HG03097 (cell line): ENCODE measurements around the gene PAPSS2.

Source experiments
- ATAC-seq: cut with Tn5 transposase; IDR thresholded peaks from one replicate; pipeline ENCODE4 v1.9.1; 2021; ENCODE audit not compliant: unreplicated experiment, low FRiP score

Gene PAPSS2

DNA sequence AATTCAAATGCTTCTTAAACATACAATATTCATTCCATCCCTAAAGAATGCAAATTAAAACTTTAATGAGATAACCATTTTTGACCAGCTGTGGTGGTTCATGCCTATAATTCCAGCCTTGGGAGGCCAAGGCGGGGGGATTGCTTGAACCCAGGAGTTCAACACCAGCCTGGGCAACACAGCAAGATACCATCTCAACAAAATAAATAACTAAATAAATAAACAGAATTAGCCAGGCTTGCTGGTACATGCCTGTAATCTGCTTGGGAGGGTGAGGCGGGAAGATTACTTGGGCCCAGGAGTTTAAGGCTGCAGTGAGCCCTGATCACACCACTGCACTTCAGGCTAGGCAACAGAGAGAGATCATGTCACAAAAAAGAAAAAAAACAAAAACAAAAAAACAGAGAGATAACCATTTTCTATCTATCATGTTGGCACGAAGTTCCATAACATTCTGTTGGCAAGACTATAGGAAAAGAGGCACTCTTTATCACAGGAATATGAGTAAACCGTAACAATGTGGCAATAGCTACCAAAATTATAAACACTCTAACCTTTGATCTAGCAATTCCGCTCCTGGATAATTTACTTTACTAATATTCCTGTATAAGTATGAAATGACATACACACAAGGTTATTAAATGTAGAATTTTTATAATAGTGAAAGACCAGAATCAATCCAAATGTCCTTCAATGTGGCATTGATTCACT, 106.1 kb downstream of the PAPSS2 start:
- ATAC-seq, result no peak

DNA sequence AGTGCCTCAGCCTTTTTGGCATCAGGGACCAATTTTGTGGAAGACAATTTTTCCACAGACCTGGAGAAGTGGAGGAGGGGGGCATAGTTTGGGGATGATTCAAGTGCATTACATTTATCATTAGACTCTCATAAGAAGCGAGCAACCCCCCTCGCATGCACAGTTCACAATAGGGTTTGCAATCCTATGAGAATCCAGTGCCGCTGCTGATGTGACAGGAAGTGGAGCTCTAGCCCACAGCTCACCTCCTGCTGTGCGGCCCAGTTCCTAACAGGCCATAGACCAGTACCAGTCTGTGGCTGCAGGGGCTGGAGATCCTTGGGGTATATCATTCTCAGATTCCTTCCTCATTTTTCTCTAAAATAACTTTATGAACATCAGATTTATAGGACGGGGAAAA, 107.6 kb downstream of the PAPSS2 start:
- no peak for ATAC-seq

DNA sequence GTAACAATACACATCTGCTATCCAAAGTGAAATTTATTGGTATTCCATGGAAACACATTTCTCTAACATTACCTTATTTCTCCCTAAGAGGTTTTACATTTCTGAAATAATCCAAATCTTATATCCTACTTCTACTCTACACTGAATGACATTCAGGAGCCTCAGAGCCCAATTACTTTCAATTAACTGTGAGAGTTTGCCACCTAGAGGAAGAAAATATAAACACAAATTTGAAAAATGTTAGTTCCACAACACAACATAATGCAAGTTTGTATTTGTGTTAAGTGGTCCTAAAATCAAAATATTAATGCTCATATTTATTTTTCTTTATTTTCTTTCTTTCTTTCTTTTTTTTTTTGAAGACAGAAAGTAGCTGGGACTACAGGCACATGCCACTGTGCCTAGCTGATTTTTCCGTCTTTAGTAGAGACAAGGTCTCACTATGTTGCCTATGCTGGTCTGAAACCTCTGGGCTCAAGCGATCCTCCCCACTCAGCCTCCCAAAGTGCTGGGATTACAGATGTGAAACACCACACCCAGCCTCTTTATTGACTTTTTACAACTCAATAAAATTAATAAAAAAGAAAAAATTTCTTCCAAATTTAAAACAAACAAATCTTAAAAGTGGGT, 112.3 kb downstream of the PAPSS2 start:
- no peak for ATAC-seq

DNA sequence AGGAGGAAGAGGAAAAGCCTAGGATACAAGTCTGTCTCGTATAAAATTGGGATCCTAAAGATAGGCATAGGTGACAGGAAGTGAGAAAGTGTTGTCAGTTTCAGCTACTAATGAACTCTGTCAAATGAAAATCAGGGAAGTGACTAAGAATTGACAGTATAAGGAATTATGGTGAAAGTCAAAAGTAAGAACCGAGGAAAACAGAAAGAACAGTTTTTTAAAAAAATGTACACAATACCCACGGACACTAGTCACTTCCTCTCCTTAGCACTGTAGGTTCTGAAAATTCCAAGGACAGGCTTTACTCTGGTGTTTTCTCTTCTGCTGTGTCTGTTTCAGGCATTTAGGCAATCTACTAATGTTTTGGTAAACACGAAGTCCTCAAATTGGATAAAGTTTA, 116.1 kb downstream of the PAPSS2 start:
- ATAC-seq, result no peak

DNA sequence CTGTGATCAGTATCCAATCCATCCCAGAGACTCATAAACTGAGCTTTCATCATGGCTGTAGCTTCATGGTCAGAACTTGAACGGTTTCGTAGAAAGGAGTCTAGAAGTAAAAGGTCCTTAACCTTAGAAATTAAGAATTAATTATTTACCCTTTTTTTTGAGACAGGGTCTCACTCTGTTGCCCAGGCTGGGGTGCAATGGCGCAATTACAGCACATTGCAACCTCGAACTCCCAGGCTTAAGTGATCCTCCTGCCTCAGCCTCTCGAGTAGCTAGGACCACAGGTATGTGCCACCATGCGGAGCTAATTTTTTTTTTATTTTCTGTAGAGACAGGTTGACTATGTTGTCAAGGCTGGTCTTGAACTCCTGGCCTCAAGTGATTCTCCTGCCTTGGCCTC, 116.7 kb downstream of the PAPSS2 start:
- no peak for ATAC-seq

DNA sequence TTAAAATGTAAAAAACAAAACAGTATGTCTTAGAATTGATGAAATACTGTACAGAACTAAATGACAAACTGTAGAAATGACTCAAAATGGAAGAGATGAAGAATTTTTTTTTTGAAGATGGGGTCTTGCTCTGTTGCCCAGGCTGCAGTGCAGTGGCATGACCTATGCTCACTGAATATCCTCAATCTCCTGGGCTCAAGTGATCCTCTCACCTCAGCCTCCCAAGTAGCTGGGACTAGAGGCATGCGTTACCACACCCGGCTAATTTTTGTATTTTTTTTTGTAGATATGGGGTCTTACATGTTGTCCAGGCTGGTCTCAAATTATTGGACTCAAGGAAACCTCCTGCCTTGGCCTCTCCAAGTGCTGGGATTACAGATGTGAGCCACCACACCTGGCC, 121.9 kb downstream of the PAPSS2 start:
- ATAC-seq, result no peak

DNA sequence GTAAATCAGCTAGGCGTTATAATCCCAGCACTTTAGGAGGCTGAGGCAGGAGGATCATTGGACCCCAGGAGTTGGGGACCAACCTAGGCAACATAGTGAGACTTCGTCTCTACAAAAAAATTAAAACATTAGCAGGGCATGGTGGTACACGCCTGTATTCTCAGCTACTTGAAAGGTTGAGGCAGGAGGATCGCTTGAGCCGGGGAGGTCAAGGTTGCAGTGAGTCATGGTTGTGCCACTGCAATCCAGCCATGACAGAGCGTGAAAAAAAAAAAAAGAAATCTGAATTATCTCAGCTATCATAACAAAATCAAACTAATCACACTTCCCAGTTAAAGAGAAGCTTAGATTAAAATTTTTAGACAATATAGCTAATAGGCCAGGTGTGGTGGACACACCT, 123.0 kb downstream of the PAPSS2 start:
- ATAC-seq, result no peak

DNA sequence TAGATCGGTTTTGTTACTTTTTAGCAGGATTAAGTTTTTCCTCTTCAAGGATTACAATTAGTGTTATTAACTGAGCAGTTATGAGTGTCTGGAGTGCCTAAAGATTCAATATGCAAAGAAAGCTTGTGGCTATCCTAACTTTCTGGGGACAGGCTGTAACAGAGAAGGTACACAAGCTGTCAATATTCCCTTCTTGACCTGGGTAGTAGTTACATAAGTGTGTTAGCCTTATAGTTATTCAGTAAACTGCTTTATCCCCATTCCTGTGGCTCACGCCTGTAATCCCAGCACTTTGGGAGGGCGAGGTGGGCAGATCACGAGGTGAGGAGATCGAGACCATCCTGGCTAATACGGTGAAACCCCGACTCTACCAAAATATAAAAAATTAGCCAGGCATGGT, 126.7 kb downstream of the PAPSS2 start:
- ATAC-seq, result no peak

DNA sequence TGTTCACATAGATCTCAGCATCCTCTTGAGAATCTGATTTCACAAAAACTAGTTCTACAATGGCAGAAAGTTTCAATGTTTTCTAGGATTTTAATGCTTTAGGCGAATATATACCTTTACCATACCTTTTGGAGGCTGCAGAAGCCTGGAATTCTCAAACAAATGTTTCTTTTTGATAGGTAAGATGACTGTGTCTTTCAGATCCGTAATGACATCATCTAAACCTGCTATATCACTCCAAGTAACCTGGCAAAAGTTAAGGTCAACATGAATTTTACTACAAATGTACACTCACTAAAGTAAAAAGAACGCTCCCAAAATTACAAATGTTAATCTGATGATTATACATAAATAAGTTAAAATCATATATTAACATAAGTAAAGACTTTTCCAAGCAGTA, 130.5 kb downstream of the PAPSS2 start:
- ATAC-seq, result no peak

DNA sequence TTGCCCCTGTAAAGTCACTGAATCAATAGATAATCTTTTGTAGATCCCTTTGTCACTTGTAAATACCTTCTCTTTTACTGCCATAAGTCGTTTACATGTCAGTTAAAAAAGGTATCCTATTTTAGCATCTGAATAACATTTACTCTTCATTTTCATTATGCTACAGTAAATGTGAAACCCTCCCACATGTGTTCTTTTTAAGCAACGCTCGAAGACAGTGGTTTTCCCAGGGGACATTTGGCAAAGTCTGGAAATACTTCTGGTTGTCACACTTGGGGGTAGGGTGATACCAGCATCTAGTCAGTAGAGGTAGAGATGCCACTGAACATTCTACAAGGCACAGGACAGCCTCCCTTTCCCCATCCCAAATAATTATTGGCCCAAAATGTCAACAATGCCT, 134.6 kb downstream of the PAPSS2 start:
- ATAC-seq, result no peak
